ENCODE measurements around the gene ZCCHC24. TPM values are rescaled to one million over a fixed set of nuclear protein-coding genes. Genes with fewer than 3 reads are reported as not detected.

The ZCCHC24 gene
- total and polyA plus RNA-seq, 11 donors = 18.7 to 122 (median 49.6) TPM

DNA sequence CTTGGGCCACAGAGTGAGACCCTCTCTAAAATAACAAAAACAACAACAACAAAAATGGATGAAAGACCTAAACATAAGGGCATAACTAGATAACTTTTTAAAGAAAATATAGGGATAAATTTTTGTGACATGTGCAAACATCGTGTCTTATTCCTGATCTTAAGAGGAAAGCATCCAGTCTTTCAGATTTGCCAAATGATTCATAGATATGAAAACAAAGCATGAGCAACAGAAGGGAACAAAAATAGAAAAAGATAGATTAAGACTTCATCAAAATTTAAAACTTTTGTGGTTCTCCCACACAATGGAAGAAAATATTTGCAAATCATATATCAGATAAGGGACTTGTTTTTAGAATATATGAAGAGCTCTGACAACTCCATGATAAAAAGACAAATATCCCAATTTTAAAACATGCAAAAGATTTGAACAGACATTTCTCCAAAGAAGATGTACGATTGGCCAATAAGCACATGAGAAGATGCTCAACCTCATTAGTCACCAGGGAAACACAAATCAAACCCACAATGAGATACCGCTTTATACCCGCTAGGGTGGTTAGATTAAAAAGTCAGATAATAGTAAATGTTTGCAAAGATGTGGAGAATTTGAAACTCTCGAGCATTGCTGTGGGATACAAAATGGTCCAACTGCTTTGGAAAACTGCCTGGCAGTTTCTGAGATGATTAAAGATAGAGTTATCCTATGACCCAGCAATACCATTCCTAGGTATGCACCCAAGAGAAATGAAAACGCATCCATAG lies 77.8 kb downstream of the ZCCHC24 start:
- no peaks in the 10 kb centered on the region for H3K27me3 ChIP-seq
- H3K36me3 ChIP-seq = no peaks in the 10 kb centered on the region
- DNase-seq (no peak), ATAC-seq (no peak)
- no peak overlapping the region for H3K27ac ChIP-seq
- TF ChIP-seq POLR2A (IDR thresholded peaks at IDR 0.05) = no peak
- TF ChIP-seq, protein P1, sequence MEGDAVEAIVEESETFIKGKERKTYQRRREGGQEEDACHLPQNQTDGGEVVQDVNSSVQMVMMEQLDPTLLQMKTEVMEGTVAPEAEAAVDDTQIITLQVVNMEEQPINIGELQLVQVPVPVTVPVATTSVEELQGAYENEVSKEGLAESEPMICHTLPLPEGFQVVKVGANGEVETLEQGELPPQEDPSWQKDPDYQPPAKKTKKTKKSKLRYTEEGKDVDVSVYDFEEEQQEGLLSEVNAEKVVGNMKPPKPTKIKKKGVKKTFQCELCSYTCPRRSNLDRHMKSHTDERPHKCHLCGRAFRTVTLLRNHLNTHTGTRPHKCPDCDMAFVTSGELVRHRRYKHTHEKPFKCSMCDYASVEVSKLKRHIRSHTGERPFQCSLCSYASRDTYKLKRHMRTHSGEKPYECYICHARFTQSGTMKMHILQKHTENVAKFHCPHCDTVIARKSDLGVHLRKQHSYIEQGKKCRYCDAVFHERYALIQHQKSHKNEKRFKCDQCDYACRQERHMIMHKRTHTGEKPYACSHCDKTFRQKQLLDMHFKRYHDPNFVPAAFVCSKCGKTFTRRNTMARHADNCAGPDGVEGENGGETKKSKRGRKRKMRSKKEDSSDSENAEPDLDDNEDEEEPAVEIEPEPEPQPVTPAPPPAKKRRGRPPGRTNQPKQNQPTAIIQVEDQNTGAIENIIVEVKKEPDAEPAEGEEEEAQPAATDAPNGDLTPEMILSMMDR (IDR thresholded peaks at IDR 0.05) = no peak
- no peak overlapping the region for H3K4me3 ChIP-seq
- WGBS, 4 donors = 80 to 90% (median 85%) methylated on average over 6 of the region's 6 CpGs
- intact Hi-C loops (cut with DNase I) = no loop called here
- H3K9me3 ChIP-seq = peaks cover 0 to 32% (median 0%) of the 10 kb centered on the region in 12 donors
- H3K4me1 ChIP-seq = no peaks in the 10 kb centered on the region

- Histone ChIP-seq H3K36me3 (peaks cover 0 to 3% (median 0%) of the 10 kb centered on the region in 9 donors), H3K9me3 (peaks cover 0 to 11% (median 0%) of the 10 kb centered on the region in 12 donors), H3K4me3 (no peak overlapping the region), H3K27ac (no peak overlapping the region), H3K27me3 (no peaks in the 10 kb centered on the region), H3K4me1 (no peaks in the 10 kb centered on the region)
- WGBS, 4 donors = 83 to 91% (median 85%) methylated on average over 4 of the region's 4 CpGs
- DNase-seq (no peak), ATAC-seq (no peak)
- intact Hi-C loops (cut with DNase I) = no loop called here
- no peak for TF ChIP-seq POLR2A (IDR thresholded peaks at IDR 0.05)
- TF ChIP-seq, protein P1 (IDR thresholded peaks at IDR 0.05) = no peak
Observed at GRCh38 chr10:79361726-79362397, 83.6 kb downstream of the ZCCHC24 start.

DNA sequence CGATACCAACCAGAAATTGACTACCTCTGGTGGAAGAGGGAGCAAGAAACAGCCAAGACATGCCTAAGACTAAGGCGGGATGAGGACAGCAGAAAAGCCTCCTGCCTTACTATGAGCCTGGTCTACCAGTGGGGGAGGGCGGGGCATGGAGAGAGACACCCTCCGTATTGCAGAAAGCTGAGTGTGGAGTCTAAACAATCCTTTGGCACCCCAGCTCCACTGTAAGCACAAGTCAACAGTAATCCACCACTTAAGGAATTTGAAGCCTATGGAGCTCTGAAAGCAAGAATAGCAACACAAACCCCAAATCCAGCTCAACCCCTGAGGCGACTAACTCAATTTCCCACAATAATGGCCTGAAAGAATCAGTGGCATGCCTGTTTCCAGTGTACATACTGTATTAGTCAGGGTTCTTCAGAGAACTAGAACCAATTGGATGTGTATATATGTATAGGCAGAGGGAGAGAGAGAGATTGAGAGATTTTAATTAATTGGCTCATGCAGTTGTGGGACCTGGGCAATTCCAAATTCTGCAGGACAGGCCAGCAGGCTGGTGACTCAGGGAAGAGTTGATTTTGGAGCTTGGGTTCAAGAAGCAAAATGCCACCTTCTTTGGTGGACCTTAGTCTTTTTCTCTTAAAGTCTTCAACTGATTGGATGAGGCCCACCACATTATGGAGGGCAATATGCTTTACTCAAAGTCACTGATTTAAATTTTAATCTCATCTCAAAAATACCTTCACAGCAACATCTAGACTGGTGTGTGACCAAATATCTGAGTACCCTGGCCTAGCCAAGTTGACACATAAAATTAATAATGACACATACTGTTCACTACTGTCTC lies 84.7 kb downstream of the ZCCHC24 start:
- Histone ChIP-seq H3K27ac (no peak overlapping the region), H3K27me3 (no peaks in the 10 kb centered on the region), H3K9me3 (peaks cover 0 to 11% (median 0%) of the 10 kb centered on the region in 12 donors), H3K4me1 (peaks cover 0 to 7% (median 0%) of the 10 kb centered on the region in 12 donors), H3K4me3 (no peak overlapping the region), H3K36me3 (peaks cover 0 to 12% (median 4%) of the 10 kb centered on the region in 9 donors)
- WGBS, 4 donors = 90 to 96% (median 94%) methylated on average over 5 of the region's 5 CpGs
- intact Hi-C loops (cut with DNase I) = no loop called here
- TF ChIP-seq, protein P1 (IDR thresholded peaks at IDR 0.05) = no peak
- TF ChIP-seq POLR2A (IDR thresholded peaks at IDR 0.05) = no peak
- no peak for ATAC-seq
- peak in 1 of 5 donors; percentile 10 for DNase-seq
